ENCODE results near the gene MYOF. TPM values are rescaled to one million over a fixed set of nuclear protein-coding genes. Genes with fewer than 3 reads are reported as not detected.

MYOF gene
- total RNA-seq, 1 donor from 2014 or later: 68.2 TPM

- intact Hi-C loops (cut with DNase I): no loop called here
Measured at GRCh38 chr10:93493162-93493561, 11.0 kb upstream of the MYOF start.

DNA sequence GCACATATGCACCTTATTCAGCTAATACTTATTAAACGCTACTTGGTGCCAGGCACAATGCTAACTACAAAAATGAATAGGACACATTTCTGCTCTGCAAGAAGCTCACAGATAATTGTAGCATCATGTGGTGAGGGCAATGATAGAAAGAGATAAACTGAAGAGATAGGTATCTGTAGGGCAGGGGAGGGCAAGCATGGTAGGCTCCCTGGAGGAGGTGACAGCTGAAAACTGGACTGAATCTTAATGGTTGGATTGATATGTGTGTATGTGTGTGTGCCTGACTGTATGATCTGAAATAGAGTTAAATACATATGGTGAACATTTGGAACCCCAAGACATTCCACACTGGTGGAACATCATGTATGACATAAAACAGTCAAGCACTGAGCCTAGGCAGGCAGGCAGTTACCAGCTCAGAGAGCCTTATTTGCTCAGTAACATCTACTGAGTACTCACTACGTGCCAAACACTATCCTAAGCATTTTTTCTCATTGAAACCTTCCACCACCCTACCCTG is 9.5 kb upstream of the MYOF start:
- no peaks in the 10 kb centered on the region for H3K27me3 ChIP-seq
- no peaks in the 10 kb centered on the region for H3K9me3 ChIP-seq
- no peak for DNase-seq (ENCODE audit: low spot score in 2 of 2)
- no peak overlapping the region for H3K4me3 ChIP-seq
- intact Hi-C loops (cut with DNase I): no loop called here
- peaks cover under 1 to 2% of the 10 kb centered on the region in 2 donors for H3K4me1 ChIP-seq
- H3K27ac ChIP-seq: no peak overlapping the region
- no peaks in the 10 kb centered on the region for H3K36me3 ChIP-seq
- TF ChIP-seq, protein P1, sequence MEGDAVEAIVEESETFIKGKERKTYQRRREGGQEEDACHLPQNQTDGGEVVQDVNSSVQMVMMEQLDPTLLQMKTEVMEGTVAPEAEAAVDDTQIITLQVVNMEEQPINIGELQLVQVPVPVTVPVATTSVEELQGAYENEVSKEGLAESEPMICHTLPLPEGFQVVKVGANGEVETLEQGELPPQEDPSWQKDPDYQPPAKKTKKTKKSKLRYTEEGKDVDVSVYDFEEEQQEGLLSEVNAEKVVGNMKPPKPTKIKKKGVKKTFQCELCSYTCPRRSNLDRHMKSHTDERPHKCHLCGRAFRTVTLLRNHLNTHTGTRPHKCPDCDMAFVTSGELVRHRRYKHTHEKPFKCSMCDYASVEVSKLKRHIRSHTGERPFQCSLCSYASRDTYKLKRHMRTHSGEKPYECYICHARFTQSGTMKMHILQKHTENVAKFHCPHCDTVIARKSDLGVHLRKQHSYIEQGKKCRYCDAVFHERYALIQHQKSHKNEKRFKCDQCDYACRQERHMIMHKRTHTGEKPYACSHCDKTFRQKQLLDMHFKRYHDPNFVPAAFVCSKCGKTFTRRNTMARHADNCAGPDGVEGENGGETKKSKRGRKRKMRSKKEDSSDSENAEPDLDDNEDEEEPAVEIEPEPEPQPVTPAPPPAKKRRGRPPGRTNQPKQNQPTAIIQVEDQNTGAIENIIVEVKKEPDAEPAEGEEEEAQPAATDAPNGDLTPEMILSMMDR (IDR thresholded peaks at IDR 0.05): no peak

More at GRCh38 chr10:93493162-93493561, 11.0 kb upstream of the MYOF start:
- Histone ChIP-seq H3K36me3 (no peaks in the 10 kb centered on the region), H3K9me3 (no peaks in the 10 kb centered on the region), H3K27me3 (no peaks in the 10 kb centered on the region), H3K4me1 (peaks cover 2 to 5% of the 10 kb centered on the region in 2 donors), H3K4me3 (no peak overlapping the region), H3K27ac (no peak overlapping the region)
- TF ChIP-seq, protein P1 (IDR thresholded peaks at IDR 0.05): no peak
- DNase-seq (ENCODE audit: low spot score in 2 of 2): no peak

GRCh38 chr10:93488956-93489528 is 6.9 kb upstream of the MYOF start:
- DNase-seq (ENCODE audit: low spot score in 2 of 2): no peak

DNA sequence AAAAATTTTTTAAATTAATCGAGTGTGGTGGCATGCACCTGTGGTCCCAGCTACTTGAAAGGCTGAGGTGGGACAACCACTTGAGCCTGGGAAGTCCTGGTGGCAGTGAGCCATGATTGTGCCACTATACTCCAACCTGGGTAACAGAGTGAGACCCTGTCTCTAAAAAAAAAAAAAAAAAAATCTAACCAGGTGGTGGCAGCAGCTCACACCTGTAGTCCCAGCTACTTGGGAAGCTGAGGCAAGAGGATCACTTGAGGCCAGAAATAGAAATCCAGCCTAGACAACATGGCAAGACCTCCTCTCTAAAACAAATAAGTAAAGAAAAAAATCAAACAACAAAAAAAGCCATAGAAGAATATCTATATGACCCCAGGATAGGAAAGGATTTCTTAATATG is 3.6 kb upstream of the MYOF start:
- intact Hi-C loops (cut with DNase I): no loop called here
- Histone ChIP-seq H3K36me3 (no peaks in the 10 kb centered on the region), H3K27me3 (no peaks in the 10 kb centered on the region), H3K9me3 (no peaks in the 10 kb centered on the region), H3K27ac (no peak overlapping the region), H3K4me1 (no peaks in the 10 kb centered on the region), H3K4me3 (no peak overlapping the region)
- no peak for DNase-seq (ENCODE audit: low spot score in 2 of 2)
- TF ChIP-seq, protein P1 (IDR thresholded peaks at IDR 0.05): no peak

More at GRCh38 chr10:93488956-93489528, 6.9 kb upstream of the MYOF start:
- Histone ChIP-seq H3K27me3 (no peaks in the 10 kb centered on the region), H3K36me3 (no peaks in the 10 kb centered on the region), H3K4me1 (no peaks in the 10 kb centered on the region), H3K4me3 (no peak overlapping the region), H3K9me3 (no peaks in the 10 kb centered on the region), H3K27ac (no peak overlapping the region)
- intact Hi-C loops (cut with DNase I): no loop called here
- TF ChIP-seq, protein P1 (IDR thresholded peaks at IDR 0.05): no peak

GRCh38 chr10:93481637-93482144 is 443 bp downstream of the MYOF start:
- no peak for DNase-seq (ENCODE audit: low spot score in 2 of 2)
- intact Hi-C loops (cut with DNase I): loop anchor here (1.0 to 2.0 kb wide), 3 partner anchors 23 to 105 kb away; no protein-coding TSS in a partner anchor
- Histone ChIP-seq H3K36me3 (peaks cover 0 to 13% of the 10 kb centered on the region in 2 donors), H3K4me1 (peaks cover 5 to 28% of the 10 kb centered on the region in 2 donors), H3K27me3 (no peaks in the 10 kb centered on the region), H3K4me3 (peak overlapping the region; percentile 62 to 69), H3K9me3 (no peaks in the 10 kb centered on the region), H3K27ac (peak overlapping the region; percentile 83 to 88)
- TF ChIP-seq, protein P1 (IDR thresholded peaks at IDR 0.05): no peak
